ENCODE measurements around the gene HTR4. TPM values are rescaled to one million over a fixed set of nuclear protein-coding genes. Genes with fewer than 3 reads are reported as not detected.
A peak's percentile ranks its signal among the peaks of the same experiment; 100 is the strongest.
"Not testable (repeated sequence)": the region's sequence is repeated elsewhere in the genome, so short reads cannot be mapped to it uniquely, and the experiment has no call there.

Gene HTR4
- total and polyA plus RNA-seq, 4 donors = 0.17 to 0.18 TPM; not detected in 2

- Histone ChIP-seq H3K27ac (ENCODE audit: low read depth in 1 of 2, low read length in 1 of 2) (no peak overlapping the region), H3K36me3 (ENCODE audit: control insufficient read depth in 4 of 4, insufficient read depth in 4 of 4, low read length in 4 of 4) (peaks cover 0 to 2% (median 0%) of the 10 kb centered on the region in 4 donors), H3K9ac (ENCODE audit: insufficient read depth in 1 of 2, low read length in 2 of 2) (no peak overlapping the region), H3K4me1 (ENCODE audit: control insufficient read depth in 5 of 5, insufficient read depth in 5 of 5, low read length in 5 of 5) (peaks cover 0 to 36% (median 20%) of the 10 kb centered on the region in 5 donors), H3K27me3 (ENCODE audit: control insufficient read depth in 3 of 3, insufficient read depth in 3 of 3, low read length in 2 of 3) (no peaks in the 10 kb centered on the region), H3K9me3 (ENCODE audit: control insufficient read depth in 4 of 4, insufficient read depth in 3 of 4, low read length in 3 of 4) (peaks cover 0 to 6% (median 1%) of the 10 kb centered on the region in 4 donors), H3K4me3 (no peak overlapping the region)
- DNase-seq = no peak
- no peak for ATAC-seq (ENCODE audit: insufficient read depth, low FRiP score)
- WGBS, 2 donors = 92 to 93% methylated on average over 2 of the region's 2 CpGs
- no peak for TF ChIP-seq CTCF (IDR thresholded peaks at IDR 0.05; ENCODE audit: control extremely low read depth, extremely low read depth)
These were observed 29.3 kb upstream of the HTR4 start for GRCh38 chr5:148683651-148684050.

- Histone ChIP-seq H3K27ac (ENCODE audit: low read depth in 1 of 2, low read length in 1 of 2) (no peak overlapping the region), H3K4me3 (no peak overlapping the region), H3K36me3 (ENCODE audit: control insufficient read depth in 4 of 4, insufficient read depth in 4 of 4, low read length in 4 of 4) (no peaks in the 10 kb centered on the region), H3K4me1 (ENCODE audit: control insufficient read depth in 5 of 5, insufficient read depth in 5 of 5, low read length in 5 of 5) (peaks cover 0 to 36% (median 20%) of the 10 kb centered on the region in 5 donors), H3K27me3 (ENCODE audit: control insufficient read depth in 3 of 3, insufficient read depth in 3 of 3, low read length in 2 of 3) (no peaks in the 10 kb centered on the region), H3K9ac (ENCODE audit: insufficient read depth in 1 of 2, low read length in 2 of 2) (no peak overlapping the region), H3K9me3 (ENCODE audit: control insufficient read depth in 4 of 4, insufficient read depth in 3 of 4, low read length in 3 of 4) (no peaks in the 10 kb centered on the region)
- DNase-seq (peak in 2 of 3 donors; percentile 48 to 62), ATAC-seq (ENCODE audit: insufficient read depth, low FRiP score) (no peak)
- 59 to 71% methylated on average over 8 of the region's 8 CpGs for WGBS, 2 donors
- TF ChIP-seq CTCF (IDR thresholded peaks at IDR 0.05; ENCODE audit: control extremely low read depth, extremely low read depth) = no peak
These were observed 28.0 kb upstream of the HTR4 start for GRCh38 chr5:148682058-148683026.

GRCh38 chr5:148681157-148682057 lies 27.1 kb upstream of the HTR4 start:
- H3K9ac ChIP-seq (ENCODE audit: insufficient read depth in 1 of 2, low read length in 2 of 2) = no peak overlapping the region
- 67 to 81% methylated on average over 6 of the region's 6 CpGs for WGBS, 2 donors
- no peak for ATAC-seq (ENCODE audit: insufficient read depth, low FRiP score)

GRCh38 chr5:148673704-148674103 lies 19.4 kb upstream of the HTR4 start:
- not testable (repeated sequence) for H3K9me3 ChIP-seq (ENCODE audit: control insufficient read depth in 4 of 4, insufficient read depth in 3 of 4, low read length in 3 of 4); H3K4me1 ChIP-seq (ENCODE audit: control insufficient read depth in 5 of 5, insufficient read depth in 5 of 5, low read length in 5 of 5); H3K36me3 ChIP-seq (ENCODE audit: control insufficient read depth in 4 of 4, insufficient read depth in 4 of 4, low read length in 4 of 4); H3K27ac ChIP-seq (ENCODE audit: low read depth in 1 of 2, low read length in 1 of 2); H3K27me3 ChIP-seq (ENCODE audit: control insufficient read depth in 3 of 3, insufficient read depth in 3 of 3, low read length in 2 of 3); DNase-seq; ATAC-seq (ENCODE audit: insufficient read depth, low FRiP score); H3K9ac ChIP-seq (ENCODE audit: insufficient read depth in 1 of 2, low read length in 2 of 2); H3K4me3 ChIP-seq
- 87 to 91% methylated on average over 6 of the region's 6 CpGs for WGBS, 2 donors

More at GRCh38 chr5:148681157-148682057, 27.1 kb upstream of the HTR4 start:
- no peak for DNase-seq
- H3K4me1 ChIP-seq (ENCODE audit: control insufficient read depth in 5 of 5, insufficient read depth in 5 of 5, low read length in 5 of 5) = peaks cover 0 to 31% (median 13%) of the 10 kb centered on the region in 5 donors
- H3K27me3 ChIP-seq (ENCODE audit: control insufficient read depth in 3 of 3, insufficient read depth in 3 of 3, low read length in 2 of 3) = no peaks in the 10 kb centered on the region
- H3K27ac ChIP-seq (ENCODE audit: low read depth in 1 of 2, low read length in 1 of 2) = no peak overlapping the region
- H3K4me3 ChIP-seq = no peak overlapping the region
- H3K9me3 ChIP-seq (ENCODE audit: control insufficient read depth in 4 of 4, insufficient read depth in 3 of 4, low read length in 3 of 4) = no peaks in the 10 kb centered on the region
- H3K36me3 ChIP-seq (ENCODE audit: control insufficient read depth in 4 of 4, insufficient read depth in 4 of 4, low read length in 4 of 4) = no peaks in the 10 kb centered on the region
- no peak for TF ChIP-seq CTCF (IDR thresholded peaks at IDR 0.05; ENCODE audit: control extremely low read depth, extremely low read depth)
